Left lung (tissue), 14 donors: ENCODE measurements around the gene GC. TPM values are rescaled to one million over a fixed set of nuclear protein-coding genes. Genes with fewer than 3 reads are reported as not detected.

Source experiments
- ATAC-seq: fragments of 200-7000 bp; cut with Tn5 transposase; one replicate; pipeline ENCODE4 v1.9.1; 2020; ENCODE audit warnings: moderate library complexity
- DNase-seq, 4 donors: peaks; one replicate each; pipeline ENCODE4 v3.0.0-alpha.2; 2013 to 2020
- H3K27ac ChIP-seq, 2 donors: fragments of 200-600 bp; sonication (generic) in 1 of 2; one replicate each; pipeline versions ENCODE4 v1.5.0 to v1.8.0; 2020 to 2021
- H3K27me3 ChIP-seq, 2 donors: fragments of 200-600 bp; sonication (generic) in 1 of 2; one replicate each; pipeline versions ENCODE4 v1.5.0 to v1.8.0; 2020 to 2021
- H3K36me3 ChIP-seq, 2 donors: fragments of 200-600 bp; sonication (generic) in 1 of 2; one replicate each; pipeline versions ENCODE4 v1.5.0 to v1.8.0; 2020 to 2021
- H3K4me1 ChIP-seq, 2 donors: fragments of 200-600 bp; one replicate each; pipeline ENCODE4 v1.8.0; 2021
- H3K4me3 ChIP-seq, 2 donors: fragments of 200-600 bp; sonication (generic) in 1 of 2; one replicate each; pipeline versions ENCODE4 v1.5.0 to v1.8.0; 2020 to 2021; ENCODE audit warnings: mild to moderate bottlenecking in 1 of 2
- H3K9me3 ChIP-seq, 2 donors: fragments of 200-600 bp; sonication (generic) in 1 of 2; one replicate each; pipeline versions ENCODE4 v1.5.0 to v1.8.0; 2020 to 2021
- CTCF ChIP-seq, 2 donors: fragments of 200-600 bp; sonication (generic) in 1 of 2; IDR thresholded peaks; one replicate each; pipeline versions ENCODE4 v1.5.0 to v1.8.0; 2021; ENCODE audit warnings: antibody characterized with exemption in 2 of 2
- intact Hi-C, 2 donors: fragments of 100-400 bp; cut with DNase I; formaldehyde crosslinking; loops; one replicate each; pipeline versions ENCODE4 v1.11.2 to v1.14.2; 2022
- long read RNA-seq, 12 donors: library from polyadenylated mRNA in 2 of 12; unstranded in 2 of 12; transcript quantifications; one replicate each; pipeline ENCODE4 v2.0.0 and lab custom pipeline, GENCODE V29; 2019 to 2026
- polyA plus RNA-seq, 6 donors: library from polyadenylated mRNA; unstranded; fragments of 120-200 nt; gene quantifications; one replicate each; pipeline ENCODE4 v1.2.1, GENCODE V29; 2013; ENCODE audit not compliant: insufficient read length in 6 of 6
- total RNA-seq, 2 donors: library from RNA; stranded (reverse); fragmentation: NEBNext Ultra II Directional; extraction: Animal tissue kit (Norgen Biotek cat#: 25700); gene quantifications; one replicate each; pipeline ENCODE4 v1.2.1, GENCODE V29; 2021
- donor health status: DM: no; HTN: yes; CAD: no.
- donor health status: DM: no; HTN: no; CAD: no.

The GC gene
- total RNA-seq (not detected), polyA plus RNA-seq (1 to 10 TPM in 1 of 6 donors, under 1 TPM in 1, not detected in 4; 0.77 to 1.1 TPM)
- long read RNA-seq, donor 1: 0 reads
- long read RNA-seq, donor 2: 0 reads
- long read RNA-seq, donor 3: 0 reads
- long read RNA-seq, donor 4: 0 reads
- long read RNA-seq, donor 5: 0 reads
- long read RNA-seq, donor 6: 0 reads
- long read RNA-seq, donor 7: 0 reads
- long read RNA-seq, donor 8: 0 reads
- long read RNA-seq, donor 9: 0 reads
- long read RNA-seq, donor 10: 0 reads
- long read RNA-seq, donor 11, partial matches to known transcripts: 0 of 1 reads
- long read RNA-seq, donor 11, other reads (novel, unspliced or antisense): 0 of 1 reads
- long read RNA-seq, donor 12: 0 reads

GRCh38 chr4:71783972-71784371 is at the start of gene GC:
TSS of gene GC (minus strand) at chr4:71784079. CDS start at chr4:71784018, 61 bp downstream.
- no peak for ATAC-seq
- Histone ChIP-seq H3K4me3 (no peak within 1 kb of the TSS), H3K4me1 (no peaks in the 10 kb centered on the region), H3K36me3 (no peaks in the 10 kb centered on the region), H3K27me3 (no peaks in the 10 kb centered on the region), H3K27ac (no peak within 1 kb of the TSS), H3K9me3 (no peaks in the 10 kb centered on the region)
- DNase-seq: no peak
- no peak for TF ChIP-seq CTCF (IDR thresholded peaks at IDR 0.05)
- intact Hi-C loops: no loop called here

- Histone ChIP-seq H3K27ac (no peak overlapping the region), H3K36me3 (no peaks in the 10 kb centered on the region), H3K4me3 (no peak overlapping the region), H3K9me3 (peaks cover 0 to 2% of the 10 kb centered on the region in 2 donors), H3K27me3 (no peaks in the 10 kb centered on the region), H3K4me1 (no peaks in the 10 kb centered on the region)
- peak in 3 of 4 donors; percentile 17 to 69 (median 64) for DNase-seq
- intact Hi-C loops: no loop called here
- ATAC-seq: peak; percentile 88
- no peak for TF ChIP-seq CTCF (IDR thresholded peaks at IDR 0.05)
Observed at GRCh38 chr4:71833232-71833900, 49.5 kb upstream of the GC start.

- no peak for TF ChIP-seq CTCF (IDR thresholded peaks at IDR 0.05)
- Histone ChIP-seq H3K27me3 (no peaks in the 10 kb centered on the region), H3K9me3 (no peaks in the 10 kb centered on the region), H3K4me3 (no peak overlapping the region), H3K4me1 (no peaks in the 10 kb centered on the region), H3K27ac (no peak overlapping the region), H3K36me3 (no peaks in the 10 kb centered on the region)
- ATAC-seq (peak; percentile 47), DNase-seq (no peak)
- intact Hi-C loops: no loop called here
Observed at GRCh38 chr4:71832049-71832448, 48.2 kb upstream of the GC start.

- Histone ChIP-seq H3K27ac (no peak overlapping the region), H3K36me3 (no peaks in the 10 kb centered on the region), H3K27me3 (no peaks in the 10 kb centered on the region), H3K4me3 (no peak overlapping the region), H3K9me3 (no peaks in the 10 kb centered on the region), H3K4me1 (no peaks in the 10 kb centered on the region)
- ATAC-seq (no peak), DNase-seq (no peak)
- TF ChIP-seq CTCF (IDR thresholded peaks at IDR 0.05): no peak
- intact Hi-C loops: no loop called here
Observed at GRCh38 chr4:71830497-71831190, 46.8 kb upstream of the GC start.

GRCh38 chr4:71828470-71828869 is 44.6 kb upstream of the GC start:
- no peak for TF ChIP-seq CTCF (IDR thresholded peaks at IDR 0.05)
- no peak for ATAC-seq
- Histone ChIP-seq H3K9me3 (no peaks in the 10 kb centered on the region), H3K27ac (no peak overlapping the region), H3K4me1 (no peaks in the 10 kb centered on the region), H3K27me3 (no peaks in the 10 kb centered on the region), H3K36me3 (no peaks in the 10 kb centered on the region), H3K4me3 (no peak overlapping the region)
- intact Hi-C loops: no loop called here
- DNase-seq: no peak
